GM23338 (cell line): ENCODE data around the gene NCOA1. TPM values are rescaled to one million over a fixed set of nuclear protein-coding genes. Genes with fewer than 3 reads are reported as not detected.

ENCODE experiments used
- CREB1 ChIP-seq: fragments of 250-450 bp; sonication (Bioruptor Pico); IDR thresholded peaks from 2 replicates; pipeline ENCODE4 v1.5.0; 2020; ENCODE audit warnings: low read depth, mild to moderate bottlenecking, moderate library complexity
- CTCF ChIP-seq, 2 experiments: fragments of 200-600 bp in 1 of 2; sonication (generic) in 1 of 2; conservative IDR thresholded peaks; 2 replicates each; pipeline versions ENCODE4 v1.5.1 to v1.6.1; 2016 to 2017; ENCODE audit warnings: antibody characterized with exemption in 2 of 2, low read depth in 2 of 2, mild to moderate bottlenecking in 2 of 2, moderate library complexity in 1 of 2
- EZH2 ChIP-seq: fragments of 200-600 bp; sonication (generic); IDR thresholded peaks from one replicate; pipeline ENCODE4 v1.8.0; 2017; ENCODE audit warnings: antibody characterized with exemption, mild to moderate bottlenecking, low read depth; ENCODE audit not compliant: unreplicated experiment
- JUNB ChIP-seq: IDR thresholded peaks from one replicate; pipeline ENCODE4 v1.6.1; 2016; ENCODE audit warnings: antibody characterized with exemption; ENCODE audit not compliant: unreplicated experiment
- NANOG ChIP-seq: IDR thresholded peaks from 2 replicates; pipeline ENCODE4 v1.6.1; 2016; ENCODE audit warnings: antibody characterized with exemption, borderline replicate concordance
- POLR2AphosphoS5 ChIP-seq: IDR thresholded peaks from 2 replicates; pipeline ENCODE4 v1.6.1; 2016; ENCODE audit warnings: antibody characterized with exemption, low read depth
- REST ChIP-seq: IDR thresholded peaks from one replicate; pipeline ENCODE4 v1.6.1; 2018; ENCODE audit warnings: antibody characterized with exemption; ENCODE audit not compliant: unreplicated experiment
- STAT1 ChIP-seq: IDR thresholded peaks from one replicate; pipeline ENCODE4 v1.6.1; 2016; ENCODE audit warnings: antibody characterized with exemption; ENCODE audit not compliant: unreplicated experiment
- ZNF114 ChIP-seq: fragments of 250-450 bp; sonication (Bioruptor Pico); IDR thresholded peaks from 2 replicates; pipeline ENCODE4 v1.5.0; 2020; ENCODE audit warnings: mild to moderate bottlenecking, moderate library complexity
- ZNF331 ChIP-seq: fragments of 250-450 bp; sonication (Bioruptor Pico); IDR thresholded peaks from 2 replicates; pipeline ENCODE4 v1.5.0; 2020; ENCODE audit warnings: low read depth, mild to moderate bottlenecking, moderate library complexity
- ZNF462 ChIP-seq: fragments of 250-450 bp; sonication (Bioruptor Pico); IDR thresholded peaks from 2 replicates; pipeline ENCODE4 v1.5.0; 2020; ENCODE audit warnings: mild to moderate bottlenecking, moderate library complexity
- polyA plus RNA-seq: library from polyadenylated mRNA; unstranded; fragments of >200 nt; fragmentation: Nextera tagmentation; extraction: Ambion mirVana; gene quantifications from 2 replicates; pipeline ENCODE4 v1.2.1, GENCODE V29; 2016
- total RNA-seq: library from RNA; depleted of rRNA; stranded (reverse); fragments of >200 nt; shearing (Covaris generic); gene quantifications from 2 replicates; pipeline ENCODE4 v1.2.3, GENCODE V29; 2014

The NCOA1 gene
- total and polyA plus RNA-seq, 2 experiments from 2014 or later, result 7.1 to 15.1 TPM

- TF ChIP-seq ZNF462 (CRISPR knock-in tag), result no peak
- no peak for TF ChIP-seq CTCF (conservative IDR thresholded peaks at IDR 0.05; ENCODE audit: low read depth in 2 of 2)
- TF ChIP-seq EZH2, result no peak
- no peak for TF ChIP-seq ZNF114 (CRISPR knock-in tag)
- TF ChIP-seq NANOG, result no peak
- no peak for TF ChIP-seq STAT1
- TF ChIP-seq CREB1 (CRISPR knock-in tag), result no peak
- no peak for TF ChIP-seq POLR2AphosphoS5
- TF ChIP-seq ZNF331 (CRISPR knock-in tag), result no peak
- no peak for TF ChIP-seq JUNB
- no peak for TF ChIP-seq REST
These were observed 322.7 kb downstream of the NCOA1 start (continued) for GRCh38 chr2:24813691-24814137.
